Activated T-cell treated with anti-CD3 and anti-CD28 coated beads, Interleukin-2, amount 50 U/mL, for 48 hours (primary cell): ENCODE measurements around the gene DIP2B.
A peak's percentile ranks its signal among the peaks of the same experiment; 100 is the strongest.

Source experiments
- DNase-seq, 2 experiments: peaks; one replicate each; pipeline ENCODE4 v3.0.0-alpha.2; 2020

Gene DIP2B

DNA sequence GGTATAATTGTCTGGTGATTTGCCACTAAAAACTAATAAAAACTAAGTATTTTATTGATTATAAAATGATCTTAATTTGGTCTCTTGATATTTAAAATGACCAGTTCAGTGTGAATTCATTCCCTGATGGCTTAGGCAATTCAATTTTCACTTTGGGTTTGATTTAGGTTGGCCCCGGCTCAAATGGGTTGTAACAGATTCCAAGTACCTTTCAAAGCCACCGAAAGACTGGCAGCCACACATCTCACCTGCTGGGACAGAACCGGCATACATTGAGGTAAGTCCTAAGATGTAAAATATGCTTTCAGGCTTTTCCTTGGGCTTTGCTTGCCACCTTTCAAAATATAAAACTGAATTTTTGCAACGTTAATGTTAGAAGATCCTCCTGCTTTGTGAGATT is 181.6 kb downstream of the DIP2B start:
- DNase-seq, result no peak

DNA sequence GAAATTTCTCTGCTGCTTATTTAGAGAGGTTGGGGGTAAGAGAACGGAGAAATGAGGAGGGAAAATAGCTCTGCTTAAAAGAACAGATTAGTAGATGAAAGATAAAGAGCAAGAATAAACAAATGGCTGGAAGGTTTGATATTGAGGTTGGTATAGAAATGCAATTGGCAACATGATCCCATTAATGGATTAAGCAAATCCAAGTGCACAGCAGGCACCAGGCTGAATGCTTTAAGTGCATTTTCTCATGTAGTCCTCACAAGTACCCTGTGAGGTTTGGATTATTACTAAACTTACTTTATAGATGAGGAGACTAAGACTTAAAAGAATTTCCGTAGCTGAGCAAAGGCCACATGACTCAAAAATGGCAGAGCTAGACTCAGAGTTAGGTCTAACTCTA is 182.2 kb downstream of the DIP2B start:
- DNase-seq, result no peak

DNA sequence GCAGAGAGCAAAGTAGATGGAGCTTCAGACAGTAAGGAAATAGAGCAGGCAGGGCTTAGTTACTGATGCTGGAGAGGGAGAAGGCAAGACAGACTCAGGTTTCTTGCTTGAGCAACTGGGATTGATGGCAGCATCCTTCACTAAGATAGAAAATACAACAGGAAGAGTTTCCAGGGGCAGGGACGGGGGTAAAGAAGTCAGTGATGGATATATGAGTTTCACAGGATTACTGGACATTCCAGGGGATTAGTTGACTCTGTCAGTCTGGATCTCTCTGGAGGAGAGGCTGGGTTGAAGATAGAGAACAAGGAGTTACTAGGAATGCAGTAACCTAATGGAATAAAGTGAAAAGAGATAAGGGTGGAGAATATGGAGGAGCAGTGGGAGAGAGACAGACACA is 184.7 kb downstream of the DIP2B start:
- DNase-seq, result no peak

DNA sequence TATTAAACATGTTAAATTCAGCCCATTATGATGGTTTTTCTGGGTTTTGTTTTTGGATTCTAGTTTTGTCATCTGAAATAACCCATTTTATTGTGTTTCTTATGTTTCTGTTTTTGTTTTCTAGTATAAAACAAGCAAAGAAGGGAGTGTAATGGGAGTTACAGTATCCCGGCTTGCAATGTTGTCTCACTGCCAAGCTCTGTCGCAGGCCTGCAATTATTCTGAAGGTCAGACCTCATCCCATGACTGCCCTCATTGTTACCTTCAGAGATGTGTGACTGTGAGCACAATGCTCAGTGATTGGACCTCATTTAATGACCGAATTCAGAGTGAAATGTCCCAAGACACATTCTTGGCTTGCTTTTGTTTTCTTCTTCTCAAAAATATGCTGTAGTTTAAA is 186.1 kb downstream of the DIP2B start:
- no peak for DNase-seq

DNA sequence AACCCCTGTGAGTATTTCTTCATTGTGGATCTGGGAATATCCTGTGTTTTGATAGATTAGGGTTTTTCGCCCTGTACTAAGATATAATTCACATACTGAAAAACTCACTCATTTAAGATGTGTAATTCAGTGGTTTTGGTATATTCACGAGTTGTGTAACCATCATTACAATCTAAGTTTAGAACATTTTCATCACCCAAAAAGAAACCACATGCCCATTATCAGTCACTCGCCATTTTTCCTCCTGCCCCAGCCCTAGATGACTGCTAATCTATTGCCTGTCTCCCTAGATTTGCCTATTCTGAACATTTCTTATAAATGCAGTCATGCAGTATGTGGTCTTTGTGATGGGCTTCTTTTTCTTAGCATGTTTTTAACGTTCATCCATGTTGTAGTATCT is 191.2 kb downstream of the DIP2B start:
- no peak for DNase-seq

DNA sequence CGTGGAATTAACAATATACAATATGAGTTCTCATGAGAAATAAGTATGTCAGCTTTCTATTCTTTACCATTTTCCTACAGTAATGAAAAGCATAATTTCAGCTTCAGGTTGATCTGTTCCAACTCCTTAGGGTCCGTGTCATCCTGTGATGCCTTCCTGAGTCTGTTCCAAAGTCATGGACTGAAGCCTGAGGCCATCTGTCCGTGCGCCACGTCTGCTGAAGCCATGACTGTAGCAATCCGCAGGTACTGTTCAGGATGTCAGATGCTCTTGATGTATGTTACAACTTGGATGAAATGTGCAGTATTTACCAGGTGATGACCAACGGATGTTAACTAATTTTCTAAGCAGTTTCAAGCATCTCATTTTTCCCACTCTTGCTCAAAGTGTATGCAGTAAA is 192.1 kb downstream of the DIP2B start:
- no peak for DNase-seq

DNA sequence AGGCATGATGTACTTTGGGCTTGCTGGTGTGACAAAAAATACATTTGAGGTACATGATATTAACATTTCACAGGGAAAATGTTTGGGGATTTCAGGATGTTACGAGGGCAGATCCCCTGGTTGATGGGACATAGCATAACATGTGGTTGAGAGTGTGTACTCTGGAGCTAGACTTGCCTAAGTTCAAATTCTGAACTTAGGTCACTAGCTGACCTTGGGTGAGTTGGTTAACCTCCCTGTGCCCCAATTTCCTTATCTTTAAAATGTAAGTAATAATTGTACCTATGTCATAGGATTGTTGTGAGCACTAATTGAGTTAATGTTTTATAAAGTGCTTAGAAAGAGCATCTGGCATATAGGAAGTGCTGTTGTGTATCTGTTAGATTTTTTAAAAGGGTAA is 194.4 kb downstream of the DIP2B start:
- no peak for DNase-seq

DNA sequence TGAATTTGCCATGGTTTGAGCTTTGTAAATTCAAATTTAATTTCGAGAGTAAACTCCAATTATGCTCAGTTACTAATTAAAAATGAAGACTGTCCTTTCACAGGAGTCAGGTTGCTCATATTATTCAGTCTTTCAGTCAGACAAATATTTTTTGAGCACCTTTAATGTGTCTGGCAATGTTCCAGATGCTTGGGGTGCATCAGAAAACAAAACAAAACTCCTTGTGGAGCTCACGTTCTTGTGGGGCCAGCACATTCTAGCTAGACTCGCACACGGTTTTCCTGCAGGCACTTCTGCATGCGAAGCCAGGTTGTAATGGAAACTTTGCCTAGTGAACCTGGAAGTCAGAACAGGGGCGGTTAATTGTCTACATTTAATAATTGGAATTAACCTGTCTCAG is 195.2 kb downstream of the DIP2B start:
- DNase-seq, result no peak

DNA sequence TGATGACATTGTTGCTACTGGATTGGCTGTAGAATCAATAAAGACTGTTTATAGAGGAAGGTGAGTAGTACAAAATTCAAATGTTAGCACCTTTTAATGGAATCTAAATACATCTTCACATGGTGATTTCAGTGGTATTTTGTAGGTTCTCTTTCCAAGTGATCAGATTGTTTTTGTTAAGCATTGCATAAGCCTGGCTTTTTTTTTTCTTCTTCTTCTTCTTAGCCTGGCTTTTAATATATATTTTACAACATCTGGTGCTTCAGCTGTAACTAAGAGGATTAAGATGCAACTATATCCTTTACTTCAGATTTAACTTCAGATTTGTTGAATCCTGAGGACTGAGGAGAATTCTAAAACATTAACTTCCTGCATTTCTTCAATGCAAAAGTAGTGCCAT is 201.8 kb downstream of the DIP2B start:
- no peak for DNase-seq

DNA sequence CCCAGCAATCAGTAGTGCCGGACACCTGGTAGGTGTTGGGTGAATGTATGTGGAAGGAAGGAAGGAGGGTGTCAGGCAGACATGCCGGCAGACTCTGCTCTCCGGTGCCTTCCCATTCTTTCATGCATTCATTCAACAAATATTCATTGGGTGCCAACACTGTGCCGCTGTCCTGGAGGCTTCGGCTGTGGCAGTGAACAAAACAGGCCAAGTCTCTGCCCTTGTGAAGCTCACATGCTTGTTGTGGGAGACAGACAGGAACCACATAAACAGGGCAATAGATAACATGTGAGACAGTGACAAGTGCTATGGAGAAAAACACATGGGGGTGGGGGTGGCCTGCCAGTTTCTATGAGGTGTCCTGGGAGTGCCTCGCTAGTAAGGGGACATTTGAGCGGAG is 202.6 kb downstream of the DIP2B start:
- no peak for DNase-seq

DNA sequence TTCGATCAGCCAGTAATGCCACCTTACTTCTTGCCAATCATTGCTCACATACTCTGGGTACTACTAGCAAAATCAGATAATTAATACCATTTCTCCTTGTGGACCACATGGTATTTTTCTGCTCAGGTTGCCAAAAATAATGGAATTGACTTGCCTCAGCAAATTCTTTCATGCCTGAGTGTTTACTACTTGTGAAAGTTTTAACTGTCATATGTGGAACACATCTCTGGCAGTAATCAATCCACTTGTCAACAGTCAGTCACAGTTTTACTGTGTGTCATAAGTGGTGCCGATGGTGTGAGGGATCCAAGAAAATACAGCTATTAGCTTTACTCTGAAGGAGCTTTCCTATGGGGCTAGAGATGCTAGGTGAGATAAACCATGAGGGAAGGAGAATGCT is 203.8 kb downstream of the DIP2B start:
- DNase-seq, result no peak

DNA sequence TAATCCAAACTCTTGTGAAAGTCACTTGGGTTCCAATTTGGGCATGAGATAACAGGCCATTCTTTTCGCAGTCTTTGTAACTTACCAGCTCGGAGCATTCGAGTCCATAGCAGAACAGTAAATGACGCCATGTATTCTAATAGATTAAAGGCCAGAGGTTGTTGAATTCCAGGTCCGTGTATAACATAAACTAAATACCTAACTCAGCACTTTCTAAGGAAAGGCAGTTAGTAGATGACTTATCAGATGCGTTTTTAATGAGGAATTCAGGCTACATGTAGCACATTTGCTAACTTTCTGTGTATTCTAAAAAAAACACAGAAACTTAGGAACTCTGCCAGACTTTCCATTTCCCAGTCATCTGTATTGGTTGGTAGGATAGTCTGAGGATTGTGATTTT is 206.3 kb downstream of the DIP2B start:
- no peak for DNase-seq

DNA sequence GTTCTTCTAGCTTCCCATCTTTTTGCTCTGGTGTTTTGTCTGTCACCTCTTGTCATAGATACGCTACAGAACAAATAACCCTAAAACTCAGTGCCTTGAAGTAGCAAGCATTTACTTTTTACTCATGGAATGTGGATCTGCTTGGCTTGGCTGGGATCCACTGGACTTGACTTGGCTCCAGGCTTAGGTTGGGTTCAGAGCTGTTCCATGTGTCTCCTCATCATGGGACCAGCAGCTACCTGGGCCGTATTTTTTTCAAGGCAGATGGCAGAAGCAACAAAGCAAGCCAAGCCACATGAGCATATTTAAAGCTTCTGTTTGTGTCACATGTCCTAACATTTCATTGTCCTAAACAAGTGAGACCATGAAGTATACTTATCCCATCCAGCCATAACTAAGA is 210.4 kb downstream of the DIP2B start:
- DNase-seq, result no peak

DNA sequence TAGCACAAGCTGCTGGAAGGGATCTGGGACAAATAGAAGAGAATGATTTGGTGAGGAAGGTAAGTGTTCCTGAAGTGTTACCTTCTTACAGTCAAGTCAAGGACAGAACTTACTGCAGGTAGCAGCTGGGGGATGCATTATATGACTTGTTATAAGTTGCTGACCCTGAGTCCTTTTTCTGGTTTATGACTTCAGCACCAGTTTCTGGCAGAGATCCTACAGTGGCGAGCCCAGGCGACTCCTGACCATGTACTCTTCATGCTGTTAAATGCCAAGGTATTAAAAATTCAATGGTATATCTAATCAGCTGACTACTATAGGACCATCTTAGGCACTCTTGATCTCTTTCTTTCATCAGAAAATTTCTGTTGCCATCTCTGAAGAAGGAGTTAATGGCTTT is 214.0 kb downstream of the DIP2B start:
- no peak for DNase-seq

DNA sequence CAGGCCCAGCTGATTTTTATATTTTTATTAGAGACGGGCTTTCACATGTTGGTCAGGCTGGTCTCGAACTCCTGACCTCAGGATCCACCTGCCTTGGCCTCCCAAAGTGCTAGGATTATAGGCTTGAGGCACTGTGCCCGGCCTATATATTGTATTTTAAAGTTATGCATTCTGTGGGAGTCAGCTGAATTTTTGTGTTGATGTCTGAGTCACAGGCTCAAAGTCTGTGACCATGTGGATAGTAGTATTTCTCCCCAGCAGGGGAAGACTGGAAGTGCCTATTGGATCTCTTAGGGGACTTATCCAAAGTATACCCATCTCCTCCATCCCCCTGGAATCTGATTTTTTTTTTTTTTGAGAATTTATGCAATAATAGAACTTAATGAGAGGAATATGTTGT is 215.3 kb downstream of the DIP2B start:
- DNase-seq, result no peak

DNA sequence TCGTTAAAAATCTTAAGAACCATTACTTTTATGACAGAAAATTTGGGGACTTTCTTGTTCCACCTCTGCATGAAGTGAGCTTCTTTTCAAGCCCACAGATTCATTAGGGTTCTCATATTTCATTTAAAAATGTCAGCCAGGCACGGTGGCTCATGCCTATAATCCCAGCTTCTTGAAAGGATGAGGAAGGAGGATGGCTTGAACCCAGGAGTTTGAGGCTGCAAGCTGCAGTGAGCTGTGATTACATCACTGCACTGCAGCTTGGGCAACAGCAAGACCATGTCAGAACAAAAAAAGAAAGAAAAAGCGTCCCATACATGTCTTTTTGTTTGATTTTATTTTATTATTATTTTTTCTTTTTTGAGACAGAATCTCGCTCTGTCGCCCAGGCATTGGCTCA is 215.7 kb downstream of the DIP2B start:
- DNase-seq, result no peak

DNA sequence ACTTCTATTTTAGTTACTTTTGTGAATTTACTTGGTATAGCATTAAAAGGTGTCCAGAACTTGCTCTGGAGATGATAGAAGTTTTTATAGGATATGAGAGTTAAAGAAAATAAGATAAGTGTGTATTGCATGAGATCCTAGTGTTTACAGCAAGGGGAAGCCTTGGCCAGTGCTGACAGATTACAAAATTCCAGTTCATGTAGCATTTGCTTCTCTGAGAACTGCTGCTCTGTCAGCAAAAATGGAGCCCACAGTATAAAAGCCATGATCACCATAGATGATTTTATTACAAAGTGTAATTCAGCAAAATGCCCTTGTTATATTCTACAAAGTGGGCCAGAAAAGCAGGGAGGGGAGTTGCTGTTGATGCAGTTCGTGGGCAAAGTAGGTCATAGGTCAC is 219.1 kb downstream of the DIP2B start:
- DNase-seq, result no peak

DNA sequence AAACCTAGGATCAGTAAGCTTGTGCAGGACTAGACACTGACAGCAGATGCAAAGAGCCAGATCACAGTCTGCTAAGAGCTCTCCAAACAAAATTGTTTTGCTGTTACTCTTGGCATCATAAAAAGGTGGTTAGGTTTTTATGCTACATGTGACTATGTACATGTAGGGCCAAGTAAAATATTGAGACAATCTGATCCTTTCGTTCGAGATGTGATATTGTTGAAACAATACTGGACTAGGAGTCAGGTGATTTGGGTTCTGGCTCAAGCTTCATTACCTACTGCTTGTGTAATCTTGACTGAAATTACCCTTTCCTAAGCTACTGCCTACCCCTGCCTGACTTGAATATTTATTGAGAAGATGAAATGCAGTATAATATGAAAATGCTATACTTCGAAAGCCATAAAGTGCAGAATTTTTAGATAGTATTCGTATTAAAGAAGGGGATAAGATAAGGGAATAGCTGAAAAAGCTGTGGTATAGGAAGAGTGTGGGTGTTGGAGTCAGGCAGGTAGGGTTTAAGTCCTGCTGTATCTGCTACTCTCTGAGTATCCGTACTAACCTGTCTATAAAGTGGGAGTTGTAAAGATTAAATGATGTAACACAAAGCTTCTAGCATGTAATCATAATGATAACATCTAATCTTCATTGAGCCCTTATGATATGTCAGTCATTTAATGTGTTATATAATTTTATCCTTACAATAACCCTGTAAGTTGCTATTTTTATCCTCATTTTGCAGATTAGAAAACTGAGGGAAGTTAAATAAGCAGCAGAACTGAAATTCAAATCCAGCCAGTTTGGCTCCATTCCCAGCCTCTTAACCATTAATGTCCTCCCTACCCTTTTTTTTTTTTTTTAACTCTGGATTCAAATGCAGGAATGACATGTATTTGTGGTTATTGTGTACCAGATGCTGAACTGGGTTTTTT is 220.5 kb downstream of the DIP2B start:
- no peak for DNase-seq

DNA sequence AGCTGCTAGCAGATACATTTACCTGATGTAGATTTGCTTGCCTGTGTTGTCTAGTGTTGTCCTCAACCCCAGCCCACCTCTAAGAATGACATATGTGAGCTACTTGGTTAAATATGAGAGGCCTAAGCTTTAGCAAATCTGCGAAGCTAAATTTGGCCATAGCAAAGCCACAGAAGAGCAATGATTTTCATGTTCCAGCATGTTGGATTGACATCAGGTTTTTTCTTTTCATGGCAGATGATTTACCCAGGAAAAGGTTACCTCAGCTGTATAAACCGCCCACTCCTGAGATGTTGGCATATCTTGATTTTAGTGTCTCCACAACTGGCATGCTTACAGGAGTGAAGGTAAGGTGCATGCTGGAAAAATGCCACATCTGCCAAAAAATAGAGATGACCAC is 222.7 kb downstream of the DIP2B start:
- DNase-seq, result no peak

DNA sequence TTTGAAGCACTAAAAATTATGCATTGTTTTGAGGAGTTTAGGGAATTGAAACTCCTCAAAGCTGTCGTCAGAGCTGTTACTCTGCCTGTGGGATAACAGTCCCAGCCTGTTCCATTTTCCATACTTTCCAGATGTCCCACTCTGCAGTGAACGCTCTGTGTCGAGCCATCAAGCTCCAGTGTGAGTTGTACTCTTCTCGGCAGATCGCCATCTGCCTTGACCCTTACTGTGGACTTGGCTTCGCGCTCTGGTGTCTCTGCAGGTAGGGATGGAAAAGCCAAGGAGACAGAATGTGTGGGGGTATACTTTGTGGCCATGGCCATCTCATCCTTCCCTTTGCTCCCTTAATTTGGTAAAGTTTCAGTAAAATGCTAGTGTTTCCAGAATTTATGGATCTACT is 223.6 kb downstream of the DIP2B start:
- DNase-seq, result no peak

DNA sequence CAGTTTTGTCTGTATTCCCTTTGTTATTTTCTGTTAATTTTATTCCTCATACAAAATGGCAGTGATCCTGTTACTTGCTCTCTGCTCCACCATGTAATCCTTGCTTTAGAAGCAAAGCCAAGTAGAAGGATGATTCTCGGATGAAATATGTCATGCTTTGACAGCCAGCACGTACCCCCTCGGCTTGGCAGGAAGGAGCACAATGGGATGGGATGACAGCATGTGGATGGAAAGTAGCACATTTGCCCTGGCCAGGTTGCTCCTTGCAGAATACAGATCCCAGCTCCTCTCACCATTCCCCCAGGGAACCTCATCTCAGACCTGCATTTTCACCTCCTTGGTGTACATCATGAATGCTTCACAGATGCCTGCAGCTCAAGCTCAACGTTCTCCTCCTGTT is 224.1 kb downstream of the DIP2B start:
- no peak for DNase-seq

DNA sequence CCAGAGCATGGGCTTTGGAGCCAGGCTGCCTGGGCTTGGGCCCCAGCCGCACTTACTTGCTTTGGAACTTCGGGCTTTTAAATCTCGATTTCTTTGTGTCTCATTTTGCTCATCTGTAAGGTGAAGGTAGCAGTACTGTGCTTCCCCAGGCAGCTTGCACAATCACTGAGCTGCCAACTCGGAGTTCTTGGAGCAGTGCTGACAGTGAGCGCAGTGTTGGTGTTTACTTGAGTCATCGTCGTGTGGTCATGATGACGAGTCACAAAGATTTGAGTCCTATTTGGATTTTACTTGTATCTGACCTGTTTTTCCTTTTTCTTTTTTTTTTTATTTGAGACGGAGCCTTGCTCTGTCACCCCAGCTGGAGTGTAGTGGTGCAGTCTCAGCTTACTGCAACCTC is 227.8 kb downstream of the DIP2B start:
- DNase-seq, result no peak

DNA sequence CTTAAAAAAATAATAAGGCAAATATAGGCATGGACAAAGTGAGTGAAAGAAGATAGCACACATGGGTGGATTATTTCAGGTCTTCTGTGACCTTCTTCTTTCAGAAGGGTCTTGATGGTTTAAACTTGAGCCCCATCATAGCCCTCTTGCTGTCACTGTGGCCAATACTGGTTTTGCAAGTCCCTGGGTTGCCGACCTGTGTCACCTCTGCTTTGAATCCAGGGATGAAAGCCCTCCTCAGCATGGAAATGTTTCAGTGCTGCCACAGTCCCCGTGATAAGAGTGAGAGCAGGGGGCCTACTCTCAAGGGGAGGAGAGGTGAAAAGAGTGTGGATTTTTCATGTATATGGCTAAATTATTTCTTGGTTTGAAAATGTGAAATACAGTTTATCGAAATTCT is 228.9 kb downstream of the DIP2B start:
- DNase-seq, result no peak

DNA sequence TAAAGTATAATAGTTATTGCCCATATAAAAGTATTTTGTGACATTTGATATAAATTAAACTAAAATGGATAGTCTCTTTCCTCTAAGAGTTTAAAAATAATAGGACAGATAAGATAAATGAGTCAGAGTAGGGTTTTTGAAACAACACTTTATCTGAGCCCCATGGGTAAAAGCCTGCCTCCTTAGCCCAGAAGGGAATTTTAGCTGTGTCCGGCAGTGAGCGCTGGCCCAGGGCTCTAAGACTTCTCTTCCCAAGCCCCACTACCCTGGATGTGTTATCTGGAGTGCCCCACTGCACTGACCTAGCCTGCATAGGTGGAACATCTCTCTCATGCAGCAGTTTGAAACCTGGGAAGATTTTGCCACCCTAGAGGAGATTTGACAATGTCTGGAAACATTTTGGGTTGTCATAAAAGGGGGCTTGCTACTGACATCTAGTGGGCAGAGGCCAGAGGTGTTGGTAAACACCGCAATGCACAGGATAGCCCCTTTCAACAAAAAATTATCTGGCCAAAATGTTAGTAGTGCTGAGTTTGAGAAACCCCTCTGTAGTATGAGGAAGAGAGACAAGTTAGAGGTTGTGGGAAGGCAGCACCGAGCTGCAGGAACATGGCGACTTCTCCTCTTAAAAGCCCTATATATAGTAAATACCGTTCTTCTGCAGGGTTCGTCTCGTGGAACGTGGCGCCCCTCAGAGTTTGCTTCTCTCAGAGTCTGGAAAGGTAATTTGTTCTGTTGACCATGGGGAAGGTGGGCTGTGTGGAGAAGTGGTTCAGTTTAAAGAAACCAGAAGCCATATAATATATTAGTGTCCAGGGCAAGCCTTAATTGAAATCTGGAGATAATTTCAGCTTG is 229.9 kb downstream of the DIP2B start:
- DNase-seq, result peak; percentile 25 to 28
